HS-5 (cell line): ENCODE data around the gene WRAP53.
"Not testable (repeated sequence)": the region's sequence is repeated elsewhere in the genome, so short reads cannot be mapped to it uniquely, and the experiment has no call there.

Experiments used
- DNase-seq: peaks from one replicate; pipeline ENCODE4 v3.0.0-alpha.2; 2012; ENCODE audit warnings: low read depth

The WRAP53 gene

GRCh38 chr17:7687908-7688807, at the start of gene WRAP53:
WRAP53 (plus strand) TSS chr17:7688477; CDS start chr17:7688649, 172 bp downstream.
- DNase-seq, result peak; percentile 92

GRCh38 chr17:7640783-7641182, 47.5 kb upstream of the WRAP53 start:
- no peak for DNase-seq

- not testable (repeated sequence) for DNase-seq
These were observed 46.6 kb upstream of the WRAP53 start for GRCh38 chr17:7641635-7642034.

GRCh38 chr17:7644775-7645174, 43.5 kb upstream of the WRAP53 start:
- no peak for DNase-seq

GRCh38 chr17:7646457-7646856, 41.8 kb upstream of the WRAP53 start:
- no peak for DNase-seq

- DNase-seq, result no peak
These were observed 41.3 kb upstream of the WRAP53 start for GRCh38 chr17:7647018-7647417.

GRCh38 chr17:7650509-7651096, 37.7 kb upstream of the WRAP53 start, which contains the start of gene ATP1B2:
ATP1B2 (plus strand) TSS chr17:7650926; CDS start chr17:7651519, 593 bp downstream.
- no peak for DNase-seq

- DNase-seq, result no peak
These were observed 37.1 kb upstream of the WRAP53 start for GRCh38 chr17:7651097-7651664.

- no peak for DNase-seq
These were observed 36.5 kb upstream of the WRAP53 start for GRCh38 chr17:7651665-7652387.

- DNase-seq, result no peak
These were observed 35.6 kb upstream of the WRAP53 start for GRCh38 chr17:7652388-7653356.

GRCh38 chr17:7654832-7655540, 33.3 kb upstream of the WRAP53 start:
- DNase-seq, result no peak

GRCh38 chr17:7655541-7655840, 32.8 kb upstream of the WRAP53 start:
- DNase-seq, result no peak

GRCh38 chr17:7656958-7657609, 31.2 kb upstream of the WRAP53 start:
- no peak for DNase-seq

- DNase-seq, result no peak
These were observed 20.4 kb upstream of the WRAP53 start for GRCh38 chr17:7667656-7668406.

- DNase-seq, result no peak
These were observed 19.8 kb upstream of the WRAP53 start for GRCh38 chr17:7668482-7668881.

- no peak for DNase-seq
These were observed 15.0 kb upstream of the WRAP53 start for GRCh38 chr17:7673239-7673638.

GRCh38 chr17:7674934-7675333, 13.3 kb upstream of the WRAP53 start:
- no peak for DNase-seq

GRCh38 chr17:7676533-7676932, 11.7 kb upstream of the WRAP53 start:
- no peak for DNase-seq

GRCh38 chr17:7677388-7678067, 10.7 kb upstream of the WRAP53 start:
- no peak for DNase-seq
